Loucy (cell line): ENCODE measurements around the gene YBX3.

Experiments used
- H2AFZ ChIP-seq: fragments of 200-600 bp; sonication (generic); 2 replicates; pipeline ENCODE4 v1.6.0; 2016; ENCODE audit warnings: antibody characterized with exemption, mild to moderate bottlenecking, low read length, moderate library complexity
- H3F3A ChIP-seq: fragments of 200-600 bp; 2 replicates; pipeline ENCODE4 v1.6.0; 2016; ENCODE audit warnings: antibody characterized with exemption, low read depth, mild to moderate bottlenecking
- H3K27me3 ChIP-seq: fragments of 200-600 bp; sonication (generic); 2 replicates; pipeline ENCODE4 v1.6.1; 2014; ENCODE audit warnings: low read length, mild to moderate bottlenecking; ENCODE audit not compliant: insufficient read depth, poor library complexity, severe bottlenecking
- H3K36me3 ChIP-seq: fragments of 200-600 bp; sonication (generic); 2 replicates; pipeline ENCODE4 v1.6.1; 2016; ENCODE audit warnings: low read length; ENCODE audit not compliant: insufficient read depth
- H3K4me1 ChIP-seq: fragments of 200-600 bp; sonication (generic); 2 replicates; pipeline ENCODE4 v1.5.1; 2014; ENCODE audit warnings: low read length, mild to moderate bottlenecking; ENCODE audit not compliant: insufficient read depth, poor library complexity, severe bottlenecking
- H3K4me2 ChIP-seq: fragments of 200-600 bp; sonication (generic); 2 replicates; pipeline ENCODE4 v1.6.0; 2014; ENCODE audit warnings: antibody characterized with exemption, low read length, low read depth, mild to moderate bottlenecking; ENCODE audit not compliant: poor library complexity, severe bottlenecking
- H3K4me3 ChIP-seq: fragments of 200-600 bp; sonication (generic); 2 replicates; pipeline ENCODE4 v1.5.1; 2014; ENCODE audit warnings: low read length, mild to moderate bottlenecking, mixed read lengths; ENCODE audit not compliant: poor library complexity, severe bottlenecking
- H3K79me2 ChIP-seq: fragments of 200-600 bp; sonication (generic); 2 replicates; pipeline ENCODE4 v1.6.1; 2014; ENCODE audit warnings: low read length; ENCODE audit not compliant: insufficient read depth
- H3K9ac ChIP-seq: fragments of 200-600 bp; sonication (generic); 2 replicates; pipeline ENCODE4 v1.6.0; 2014; ENCODE audit warnings: mild to moderate bottlenecking, low read depth, low read length, moderate library complexity; ENCODE audit not compliant: poor library complexity, severe bottlenecking
- H3K9me2 ChIP-seq: fragments of 200-600 bp; sonication (generic); replicated peaks from 2 replicates; pipeline ENCODE4 v1.6.1; 2016; ENCODE audit warnings: low read depth, low read length, mixed read lengths
- H3K9me3 ChIP-seq: fragments of 200-600 bp; sonication (generic); 2 replicates; pipeline ENCODE4 v1.6.1; 2014; ENCODE audit warnings: mild to moderate bottlenecking, antibody characterized with exemption, low read length, low read depth; ENCODE audit not compliant: insufficient read depth
- H4K20me1 ChIP-seq: fragments of 200-600 bp; sonication (generic); 2 replicates; pipeline ENCODE4 v1.6.0; 2014; ENCODE audit warnings: antibody characterized with exemption, low read length, mild to moderate bottlenecking; ENCODE audit not compliant: insufficient read depth, poor library complexity, severe bottlenecking
- CTCF ChIP-seq: fragments of 200-600 bp; sonication (generic); conservative IDR thresholded peaks from 2 replicates; pipeline ENCODE4 v1.5.1; 2014; ENCODE audit warnings: mild to moderate bottlenecking, antibody characterized with exemption, low read length
- EZH2phosphoT487 ChIP-seq: fragments of 200-600 bp; IDR thresholded peaks from 2 replicates; pipeline ENCODE4 v1.6.1; 2018; ENCODE audit warnings: antibody characterized with exemption, mild to moderate bottlenecking, moderate library complexity, borderline replicate concordance

The YBX3 gene

GRCh38 chr12:10730559-10730958 is 7.4 kb upstream of the YBX3 start:
- H3K27me3 ChIP-seq: no peaks in the 10 kb centered on the region

GRCh38 chr12:10728091-10728490 is 5.0 kb upstream of the YBX3 start:
- Histone ChIP-seq H3K36me3 (no peaks in the 10 kb centered on the region), H3K4me1 (peaks cover 21% of the 10 kb centered on the region), H3K9ac (no peak overlapping the region), H3K27me3 (no peaks in the 10 kb centered on the region), H4K20me1 (no peaks in the 10 kb centered on the region), H3K9me3 (no peaks in the 10 kb centered on the region), H3K4me2 (no peak overlapping the region), H3K4me3 (no peak overlapping the region), H3F3A (no peaks in the 10 kb centered on the region), H3K9me2 (no peaks in the 10 kb centered on the region), H2AFZ (no peak overlapping the region), H3K79me2 (peaks cover 9% of the 10 kb centered on the region; the same call in 1 of the 2 replicates)
- TF ChIP-seq EZH2phosphoT487 (no peak), CTCF (no peak)

More at GRCh38 chr12:10730559-10730958, 7.4 kb upstream of the YBX3 start:
- no peaks in the 10 kb centered on the region for H3K9me2 ChIP-seq
- H3K79me2 ChIP-seq: no peaks in the 10 kb centered on the region
- H3K9me3 ChIP-seq: no peaks in the 10 kb centered on the region
- H3K4me3 ChIP-seq: no peak overlapping the region
- H2AFZ ChIP-seq: no peak overlapping the region
- no peak overlapping the region for H3K9ac ChIP-seq
- no peaks in the 10 kb centered on the region for H3F3A ChIP-seq
- H4K20me1 ChIP-seq: no peaks in the 10 kb centered on the region
- TF ChIP-seq EZH2phosphoT487: no peak
- TF ChIP-seq CTCF: no peak
- H3K36me3 ChIP-seq: no peaks in the 10 kb centered on the region
- H3K4me2 ChIP-seq: no peak overlapping the region
- peaks cover 11% of the 10 kb centered on the region for H3K4me1 ChIP-seq

GRCh38 chr12:10726945-10727344 is 3.8 kb upstream of the YBX3 start:
- Histone ChIP-seq H3K9ac (no peak overlapping the region), H3K4me3 (no peak overlapping the region), H3K36me3 (no peaks in the 10 kb centered on the region), H3K9me2 (no peaks in the 10 kb centered on the region), H4K20me1 (no peaks in the 10 kb centered on the region), H3K4me1 (peaks cover 21% of the 10 kb centered on the region), H3F3A (no peaks in the 10 kb centered on the region), H3K79me2 (peaks cover 19% of the 10 kb centered on the region; the same call in 1 of the 2 replicates), H2AFZ (no peak overlapping the region), H3K27me3 (no peaks in the 10 kb centered on the region), H3K9me3 (no peaks in the 10 kb centered on the region), H3K4me2 (no peak overlapping the region)
- TF ChIP-seq CTCF (no peak), EZH2phosphoT487 (no peak)
